GM13977 (cell line): Measurements from ENCODE around the gene FXYD1.

Experiments used
- DNase-seq: peaks from one replicate; pipeline ENCODE4 v3.0.0; 2012; ENCODE audit warnings: low spot score
- CTCF ChIP-seq: IDR thresholded peaks from 2 replicates; pipeline ENCODE4 v1.5.1; 2012; ENCODE audit warnings: mild to moderate bottlenecking, control low read depth; ENCODE audit not compliant: insufficient read depth; ENCODE audit errors: extremely low read depth, missing control alignments
- in situ Hi-C: fragments of 300-500 bp; cut with MboI; formaldehyde crosslinking; loops from one replicate; pipeline ENCODE4 v1.12.0; 2022; ENCODE audit warnings: low sequenced_read_pairs, low pct_unique_long_range_greater_than_20kb, mixed read lengths, inconsistent platforms; ENCODE audit not compliant: unreplicated experiment

The FXYD1 gene

GRCh38 chr19:35178701-35179100 lies 40.1 kb downstream of the FXYD1 start:
- no peak for DNase-seq
- no peak for TF ChIP-seq CTCF
- in situ Hi-C loops: no loop called here

GRCh38 chr19:35179830-35180229 lies 41.2 kb downstream of the FXYD1 start:
- no peak for DNase-seq
- TF ChIP-seq CTCF: no peak
- in situ Hi-C loops: no loop called here

- in situ Hi-C loops: no loop called here
- DNase-seq: no peak
- TF ChIP-seq CTCF: no peak
These were observed 42.8 kb downstream of the FXYD1 start for GRCh38 chr19:35181387-35181786.

GRCh38 chr19:35184267-35184666 lies 45.6 kb downstream of the FXYD1 start:
- in situ Hi-C loops: no loop called here
- no peak for DNase-seq
- no peak for TF ChIP-seq CTCF

- in situ Hi-C loops: no loop called here
- TF ChIP-seq CTCF: no peak
- DNase-seq: no peak
These were observed 46.3 kb downstream of the FXYD1 start for GRCh38 chr19:35184884-35185283.
